Upper lobe of right lung (tissue), 1 donor: ENCODE data around the gene HDAC1. TPM values are rescaled to one million over a fixed set of nuclear protein-coding genes. Genes with fewer than 3 reads are reported as not detected.
A peak's percentile ranks its signal among the peaks of the same experiment; 100 is the strongest.

Experiments
- ATAC-seq: fragments of 200-7000 bp; cut with Tn5 transposase; one replicate; pipeline ENCODE4 v1.9.1; 2020; ENCODE audit warnings: mild to moderate bottlenecking, moderate library complexity
- DNase-seq: peaks from one replicate; pipeline ENCODE4 v3.0.0-alpha.2; 2020
- H3K27ac ChIP-seq: fragments of 200-600 bp; one replicate; pipeline ENCODE4 v1.8.0; 2022
- H3K27me3 ChIP-seq: fragments of 200-600 bp; one replicate; pipeline ENCODE4 v1.8.0; 2022; ENCODE audit warnings: mild to moderate bottlenecking
- H3K36me3 ChIP-seq: fragments of 200-600 bp; one replicate; pipeline ENCODE4 v1.8.0; 2022
- H3K4me1 ChIP-seq: fragments of 200-600 bp; one replicate; pipeline ENCODE4 v1.8.0; 2022
- H3K4me3 ChIP-seq: fragments of 200-600 bp; one replicate; pipeline ENCODE4 v1.8.0; 2022; ENCODE audit warnings: mild to moderate bottlenecking
- H3K9me3 ChIP-seq: fragments of 200-600 bp; one replicate; pipeline ENCODE4 v1.8.0; 2022
- CTCF ChIP-seq: fragments of 200-600 bp; IDR thresholded peaks from one replicate; pipeline ENCODE4 v1.8.0; 2022; ENCODE audit warnings: antibody characterized with exemption
- intact Hi-C: fragments of 100-400 bp; cut with DNase I; formaldehyde crosslinking; loops from one replicate; pipeline ENCODE4 v1.11.0; 2022
- total RNA-seq: library from RNA; stranded (reverse); fragmentation: NEBNext Ultra II Directional; extraction: Animal tissue kit (Norgen Biotek cat#: 25700); gene quantifications from one replicate; pipeline ENCODE4 v1.2.1, GENCODE V29; 2021
- donor health status: DM: no; HTN: yes; CAD: no; lungs with severe emphysema.

Gene HDAC1
- total RNA-seq, 1 donor from 2014 or later = 71.2 TPM

GRCh38 chr1:32356478-32356877 lies 64.6 kb downstream of the HDAC1 start:
- no peak for TF ChIP-seq CTCF
- DNase-seq (no peak), ATAC-seq (no peak)
- H3K27ac ChIP-seq = no peak overlapping the region
- intact Hi-C loops = no loop called here
- peaks cover 29% of the 10 kb centered on the region for H3K4me1 ChIP-seq
- no peaks in the 10 kb centered on the region for H3K9me3 ChIP-seq
- no peak overlapping the region for H3K4me3 ChIP-seq
- no peaks in the 10 kb centered on the region for H3K36me3 ChIP-seq
- H3K27me3 ChIP-seq = no peaks in the 10 kb centered on the region

- no peak overlapping the region for H3K4me3 ChIP-seq
- TF ChIP-seq CTCF = no peak
Observed at GRCh38 chr1:32357614-32358013, 65.7 kb downstream of the HDAC1 start.

GRCh38 chr1:32358435-32358834 lies 66.6 kb downstream of the HDAC1 start:
- H3K27me3 ChIP-seq = no peaks in the 10 kb centered on the region
- H3K27ac ChIP-seq = no peak overlapping the region
- intact Hi-C loops = no loop called here
- H3K4me1 ChIP-seq = peaks cover 24% of the 10 kb centered on the region
- H3K9me3 ChIP-seq = no peaks in the 10 kb centered on the region
- DNase-seq (no peak), ATAC-seq (no peak)
- TF ChIP-seq CTCF = no peak
- no peak overlapping the region for H3K4me3 ChIP-seq
- H3K36me3 ChIP-seq = peaks cover 3% of the 10 kb centered on the region

More at GRCh38 chr1:32357614-32358013, 65.7 kb downstream of the HDAC1 start:
- Histone ChIP-seq H3K27ac (no peak overlapping the region), H3K9me3 (no peaks in the 10 kb centered on the region), H3K27me3 (no peaks in the 10 kb centered on the region), H3K4me1 (peaks cover 30% of the 10 kb centered on the region), H3K36me3 (no peaks in the 10 kb centered on the region)
- ATAC-seq = no peak
- intact Hi-C loops = no loop called here
- no peak for DNase-seq

GRCh38 chr1:32361308-32361673 lies 69.4 kb downstream of the HDAC1 start:
- ATAC-seq (no peak), DNase-seq (no peak)
- H3K4me1 ChIP-seq = peaks cover 11% of the 10 kb centered on the region
- no peaks in the 10 kb centered on the region for H3K9me3 ChIP-seq
- intact Hi-C loops = no loop called here
- H3K4me3 ChIP-seq = peak overlapping the region; percentile 40
- no peaks in the 10 kb centered on the region for H3K27me3 ChIP-seq
- H3K36me3 ChIP-seq = peaks cover 18% of the 10 kb centered on the region
- H3K27ac ChIP-seq = no peak overlapping the region
- no peak for TF ChIP-seq CTCF

GRCh38 chr1:32361674-32362473 lies 70.0 kb downstream of the HDAC1 start:
- intact Hi-C loops = no loop called here
- Histone ChIP-seq H3K36me3 (peaks cover 24% of the 10 kb centered on the region), H3K27me3 (no peaks in the 10 kb centered on the region), H3K4me3 (peak overlapping the region; percentile 40), H3K27ac (peak overlapping the region; percentile 11), H3K4me1 (peaks cover 11% of the 10 kb centered on the region), H3K9me3 (no peaks in the 10 kb centered on the region)
- TF ChIP-seq CTCF = peak; percentile 45
- peak; percentile 78 for DNase-seq
- peak; percentile 71 for ATAC-seq
